ENCODE measurements around the gene FBXW11.

FBXW11 gene

GRCh38 chr5:171845040-171845630, 161.3 kb downstream of the FBXW11 start:
- DNase-seq, result no peak
- no peak for TF ChIP-seq POLR2A (IDR thresholded peaks at IDR 0.05; ENCODE audit: low read length)
- no peak for TF ChIP-seq GATA1 (IDR thresholded peaks at IDR 0.05; ENCODE audit: low read depth, low read length)

GRCh38 chr5:171842777-171843328, 163.6 kb downstream of the FBXW11 start:
- no peak for DNase-seq
- TF ChIP-seq GATA1 (IDR thresholded peaks at IDR 0.05; ENCODE audit: low read depth, low read length) (no peak), POLR2A (IDR thresholded peaks at IDR 0.05; ENCODE audit: low read length) (no peak)

- DNase-seq, result peak in 1 of 2 experiments; percentile 14
- TF ChIP-seq GATA1 (IDR thresholded peaks at IDR 0.05; ENCODE audit: low read depth, low read length) (no peak), POLR2A (IDR thresholded peaks at IDR 0.05; ENCODE audit: low read length) (no peak)
Measured at GRCh38 chr5:171841984-171842776, 164.3 kb downstream of the FBXW11 start.

GRCh38 chr5:171840711-171841522, 165.5 kb downstream of the FBXW11 start:
- no peak for TF ChIP-seq POLR2A (IDR thresholded peaks at IDR 0.05; ENCODE audit: low read length)
- no peak for TF ChIP-seq GATA1 (IDR thresholded peaks at IDR 0.05; ENCODE audit: low read depth, low read length)
- peak; percentile 83 to 88 for DNase-seq

GRCh38 chr5:171840066-171840465, 166.4 kb downstream of the FBXW11 start:
- TF ChIP-seq GATA1 (IDR thresholded peaks at IDR 0.05; ENCODE audit: low read depth, low read length) (no peak), POLR2A (IDR thresholded peaks at IDR 0.05; ENCODE audit: low read length) (no peak)
- DNase-seq, result peak; percentile 30 to 42

- DNase-seq, result no peak
- TF ChIP-seq POLR2A (IDR thresholded peaks at IDR 0.05; ENCODE audit: low read length), result no peak
Measured at GRCh38 chr5:171839112-171839511, 167.3 kb downstream of the FBXW11 start.

GRCh38 chr5:171838066-171838465, 168.4 kb downstream of the FBXW11 start:
- no peak for TF ChIP-seq POLR2A (IDR thresholded peaks at IDR 0.05; ENCODE audit: low read length)
- TF ChIP-seq GATA1 (IDR thresholded peaks at IDR 0.05; ENCODE audit: low read depth, low read length), result no peak
- no peak for DNase-seq

GRCh38 chr5:171837522-171837921, 168.9 kb downstream of the FBXW11 start:
- TF ChIP-seq GATA1 (IDR thresholded peaks at IDR 0.05; ENCODE audit: low read depth, low read length) (no peak), POLR2A (IDR thresholded peaks at IDR 0.05; ENCODE audit: low read length) (no peak)

GRCh38 chr5:171835066-171835465, 171.4 kb downstream of the FBXW11 start:
- DNase-seq, result no peak
- TF ChIP-seq POLR2A (IDR thresholded peaks at IDR 0.05; ENCODE audit: low read length) (no peak), GATA1 (IDR thresholded peaks at IDR 0.05; ENCODE audit: low read depth, low read length) (no peak)

More at GRCh38 chr5:171837522-171837921, 168.9 kb downstream of the FBXW11 start:
- DNase-seq, result no peak

- no peak for DNase-seq
- no peak for TF ChIP-seq GATA1 (IDR thresholded peaks at IDR 0.05; ENCODE audit: low read depth, low read length)
- TF ChIP-seq POLR2A (IDR thresholded peaks at IDR 0.05; ENCODE audit: low read length), result no peak
Measured at GRCh38 chr5:171834461-171834860, 172.0 kb downstream of the FBXW11 start.

GRCh38 chr5:171832775-171833174, 173.7 kb downstream of the FBXW11 start:
- no peak for DNase-seq
- TF ChIP-seq GATA1 (IDR thresholded peaks at IDR 0.05; ENCODE audit: low read depth, low read length), result no peak

GRCh38 chr5:171830686-171831085, 175.8 kb downstream of the FBXW11 start:
- no peak for TF ChIP-seq POLR2A (IDR thresholded peaks at IDR 0.05; ENCODE audit: low read length)
- TF ChIP-seq GATA1 (IDR thresholded peaks at IDR 0.05; ENCODE audit: low read depth, low read length), result no peak
- no peak for DNase-seq

- TF ChIP-seq POLR2A (IDR thresholded peaks at IDR 0.05; ENCODE audit: low read length) (no peak), GATA1 (IDR thresholded peaks at IDR 0.05; ENCODE audit: low read depth, low read length) (no peak)
- DNase-seq, result no peak
Measured at GRCh38 chr5:171827162-171827561, 179.3 kb downstream of the FBXW11 start.

GRCh38 chr5:171826132-171826531, 180.3 kb downstream of the FBXW11 start:
- no peak for DNase-seq
- TF ChIP-seq GATA1 (IDR thresholded peaks at IDR 0.05; ENCODE audit: low read depth, low read length) (no peak), POLR2A (IDR thresholded peaks at IDR 0.05; ENCODE audit: low read length) (no peak)

Data from erythroblast (primary cell).